Activated CD4-positive, alpha-beta T cell treated with anti-CD3 and anti-CD28 coated beads, Interleukin-2, amount 10 ng/mL, durations not matched to agents 7 days and 5 days (primary cell): ENCODE results near the gene FGG. TPM values are rescaled to one million over a fixed set of nuclear protein-coding genes. Genes with fewer than 3 reads are reported as not detected.

Experiments
- CTCF ChIA-PET: fragments of 350-600 bp; sonication (Branson Sonifier 250); formaldehyde crosslinking; loops from one replicate; lab custom pipeline; 2021; ENCODE audit warnings: antibody characterized with exemption; lab: Charles Lee
- POLR2A ChIA-PET: fragments of 350-600 bp; sonication (Branson Sonifier 250); formaldehyde crosslinking; loops from one replicate; lab custom pipeline; 2021; ENCODE audit warnings: antibody characterized with exemption; lab: Charles Lee
- DNase-seq: peaks from one replicate; pipeline ENCODE4 v3.0.0-alpha.2; 2020
- H3K27ac Mint-ChIP-seq: one replicate; pipeline ENCODE4 v1.8.0; 2021; ENCODE audit warnings: mild to moderate bottlenecking, moderate library complexity, mixed read lengths
- H3K27me3 Mint-ChIP-seq: one replicate; pipeline ENCODE4 v1.8.0; 2021; ENCODE audit warnings: mixed read lengths
- H3K36me3 Mint-ChIP-seq: one replicate; pipeline ENCODE4 v1.8.0; 2021; ENCODE audit warnings: low read depth, mixed read lengths
- H3K4me1 Mint-ChIP-seq: one replicate; pipeline ENCODE4 v1.8.0; 2021; ENCODE audit warnings: mixed read lengths
- H3K4me3 Mint-ChIP-seq: one replicate; pipeline ENCODE4 v1.8.0; 2021; ENCODE audit warnings: mild to moderate bottlenecking, moderate library complexity, mixed read lengths
- H3K9me3 Mint-ChIP-seq: one replicate; pipeline ENCODE4 v1.8.0; 2021; ENCODE audit warnings: mixed read lengths
- total RNA-seq, 2 experiments: library from RNA; stranded (reverse); gene quantifications; one replicate each; pipeline ENCODE4 v1.2.3, GENCODE V29; 2021

Gene FGG
- total RNA-seq, 2 experiments from 2014 or later: not detected

GRCh38 chr4:154559141-154559493 lies 53.3 kb downstream of the FGG start:
- Mint-ChIP-seq H3K4me3 (no peak overlapping the region), H3K36me3 (no peaks in the 10 kb centered on the region), H3K27ac (no peak overlapping the region), H3K4me1 (peaks cover 4% of the 10 kb centered on the region), H3K9me3 (no peaks in the 10 kb centered on the region), H3K27me3 (peaks cover 9% of the 10 kb centered on the region)
- CTCF ChIA-PET: interaction anchor here (0.6 to 2.0 kb wide), 7 partner anchors 9 to 1930 kb away, joined by 3 to 9 read pairs (median 5); partner anchors contain the start of genes FGG and PLRG1
- DNase-seq: no peak
- POLR2A ChIA-PET: no interaction called here

Other genes starting within 250 kb of the FGG start
- not detected for gene DCHS2, start 120.9 kb downstream of the FGG start, total RNA-seq
- gene PLRG1, start 62.3 kb downstream of the FGG start, total RNA-seq: 10 to 100 TPM; 82.3 to 94.6 TPM
- gene FGB, start 49.6 kb downstream of the FGG start, total RNA-seq: not detected
- not detected for gene FGA, start 21.9 kb downstream of the FGG start, total RNA-seq
- not detected for gene LRAT, start 131.3 kb upstream of the FGG start, total RNA-seq
- not detected for gene RBM46, start 168.6 kb upstream of the FGG start, total RNA-seq